ENCODE results near the gene LRRC74A.
A peak's percentile ranks its signal among the peaks of the same experiment; 100 is the strongest.
"Not testable (repeated sequence)": the region's sequence is repeated elsewhere in the genome, so short reads cannot be mapped to it uniquely, and the experiment has no call there.

The LRRC74A gene

DNA sequence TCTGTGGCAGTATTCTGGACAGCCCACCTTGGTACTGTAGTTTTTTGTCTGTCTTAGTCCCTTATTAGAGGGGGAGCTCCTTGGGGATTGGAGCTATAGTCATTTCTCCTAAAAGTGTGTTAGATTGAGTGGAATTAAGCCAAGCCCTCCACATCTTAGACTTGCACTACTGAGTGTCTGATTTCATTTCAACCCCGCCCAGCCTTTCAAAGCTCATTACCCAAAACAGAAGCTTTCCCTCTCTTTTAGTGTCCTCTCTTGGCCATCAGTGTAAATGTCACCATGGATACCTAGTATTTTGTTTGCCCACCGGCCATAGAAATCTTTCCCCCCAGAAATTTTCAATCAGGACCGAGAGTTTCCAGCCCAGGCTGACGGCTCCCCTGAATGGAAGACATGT lies 74.5 kb downstream of the LRRC74A start:
- no peak for DNase-seq

DNA sequence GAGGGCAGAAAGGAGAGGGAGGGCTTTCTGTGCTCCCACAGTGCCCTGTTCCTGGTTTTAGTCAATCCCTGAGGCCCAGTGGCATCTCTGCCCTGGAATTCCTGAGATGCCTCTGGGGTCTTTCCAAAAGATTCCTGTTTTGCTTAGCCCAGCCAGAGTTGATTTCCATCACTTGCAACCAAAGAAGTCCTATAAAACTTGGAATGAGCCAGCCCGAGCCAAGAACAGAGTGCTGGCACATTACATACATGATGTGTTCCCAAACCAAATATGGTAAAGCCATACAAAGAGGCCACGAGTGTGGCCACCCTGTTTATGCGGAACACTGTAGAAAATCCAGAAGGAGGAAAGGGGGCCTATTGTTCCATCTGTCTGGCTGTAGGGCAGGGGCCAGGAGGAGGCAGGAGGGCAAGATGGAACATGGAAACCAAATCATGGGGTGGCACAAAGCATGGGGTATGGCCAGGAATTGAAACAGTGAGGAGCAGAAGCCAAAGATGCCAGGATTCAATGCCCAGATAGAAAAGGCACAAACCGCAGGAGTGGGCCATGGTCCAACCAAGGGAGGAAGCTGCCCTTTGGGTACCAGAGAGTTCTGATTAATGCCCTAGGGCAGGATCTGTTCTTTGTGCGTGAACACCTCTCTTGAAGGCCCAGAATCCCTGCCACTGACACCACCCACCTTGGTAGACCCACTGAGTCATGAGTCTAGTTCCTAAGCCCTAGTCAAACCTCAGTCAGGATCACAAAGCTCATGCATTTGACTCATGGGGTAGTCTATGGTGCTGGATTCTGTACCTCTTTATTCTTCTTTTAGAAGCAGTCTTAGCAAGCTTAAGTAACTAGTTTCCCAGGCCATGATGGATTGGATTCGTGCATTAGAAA lies 75.2 kb downstream of the LRRC74A start:
- no peak for DNase-seq

DNA sequence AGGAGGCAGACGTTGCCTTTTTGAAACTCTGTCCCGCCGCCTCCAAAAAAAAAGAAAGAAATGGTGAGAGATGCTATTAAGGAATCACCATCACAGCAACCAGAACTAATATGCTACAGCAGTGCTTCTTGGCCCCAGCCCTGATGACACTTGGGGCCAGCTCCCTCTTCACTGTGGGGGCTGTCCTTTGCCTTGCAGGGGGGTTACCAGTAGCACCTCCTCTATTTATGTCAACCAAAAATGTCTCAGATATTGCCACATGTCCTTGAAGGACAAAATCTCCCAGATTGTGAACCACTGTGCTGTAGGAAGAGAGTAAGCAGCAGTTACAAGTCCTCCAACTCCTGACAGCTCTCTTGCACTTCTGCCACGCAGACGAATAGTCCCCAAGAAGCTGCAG lies 76.4 kb downstream of the LRRC74A start:
- no peak for DNase-seq

GRCh38 chr14:76904100-76904739 lies 78.0 kb downstream of the LRRC74A start:
- no peak for DNase-seq

DNA sequence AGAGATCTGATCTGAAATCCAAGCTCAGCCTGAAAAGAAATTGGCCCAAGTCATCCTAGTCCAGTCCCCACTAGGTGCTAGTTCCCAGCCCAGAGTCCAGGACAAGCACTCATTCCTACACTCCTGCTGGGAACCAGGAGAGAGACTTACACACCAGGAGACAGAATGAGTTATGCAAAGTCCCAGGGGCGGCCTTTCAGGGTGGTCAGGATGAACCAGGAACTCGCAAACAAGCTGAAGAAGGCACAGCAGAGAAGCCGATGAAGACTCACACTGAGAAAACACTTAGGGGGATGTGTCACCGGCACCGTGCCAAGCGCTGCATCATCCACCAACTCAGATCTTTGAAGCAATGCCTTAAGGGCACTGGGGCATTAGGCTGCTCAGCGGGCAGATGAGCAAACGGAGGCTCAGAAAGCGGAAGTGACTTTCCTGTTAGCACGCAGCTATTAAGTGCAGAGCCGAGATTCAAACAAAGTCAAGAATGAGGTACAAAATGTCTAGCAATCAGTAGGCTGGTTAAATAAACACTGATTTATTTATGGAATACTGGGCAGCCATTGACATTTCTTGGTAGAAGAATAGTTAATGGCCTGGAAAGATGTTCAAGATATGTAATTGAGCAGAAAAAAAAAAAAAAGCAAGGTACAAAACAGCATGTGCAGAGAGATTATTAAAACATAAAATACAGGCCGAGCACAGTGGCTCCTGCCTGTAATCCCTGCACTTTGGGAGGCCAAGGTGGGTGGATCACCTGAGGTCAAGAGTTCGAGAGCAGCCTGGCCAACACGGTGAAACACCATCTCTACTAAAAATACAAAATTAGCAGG lies 78.7 kb downstream of the LRRC74A start:
- peak; percentile 70 to 84 for DNase-seq

GRCh38 chr14:76908834-76909233 lies 82.6 kb downstream of the LRRC74A start:
- no peak for DNase-seq

- no peak for DNase-seq
Observed at GRCh38 chr14:76909266-76909665, 83.1 kb downstream of the LRRC74A start.

DNA sequence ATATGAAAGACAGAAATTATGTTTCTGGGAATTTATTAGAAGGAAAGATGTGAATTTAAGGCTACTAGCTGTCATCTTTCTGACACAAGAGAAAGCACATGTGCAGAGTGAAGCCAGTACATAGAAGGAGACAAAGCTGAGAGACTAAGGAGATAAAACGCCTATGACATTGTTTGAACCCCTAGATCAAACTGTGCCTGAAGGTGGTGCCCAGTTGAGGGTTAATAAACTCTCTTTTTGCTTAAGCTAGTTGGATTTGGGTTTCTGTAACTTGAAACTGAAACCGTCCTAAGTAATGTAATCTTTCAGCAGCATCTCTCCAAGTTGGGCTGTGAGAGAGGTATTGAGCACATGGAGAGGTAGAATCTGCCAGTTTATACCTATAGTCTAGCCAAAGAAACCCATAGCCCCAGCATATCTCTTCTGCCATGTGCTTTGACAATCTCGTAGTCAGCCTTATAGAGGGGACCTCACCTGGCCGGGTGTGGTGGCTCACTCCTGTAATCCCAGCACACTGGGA lies 84.2 kb downstream of the LRRC74A start:
- DNase-seq, result no peak

GRCh38 chr14:76911473-76911872 lies 85.3 kb downstream of the LRRC74A start:
- no peak for DNase-seq

- not testable (repeated sequence) for DNase-seq
Observed at GRCh38 chr14:76914533-76915081, 88.4 kb downstream of the LRRC74A start.

GRCh38 chr14:76916040-76916715 lies 90.0 kb downstream of the LRRC74A start:
- no peak for DNase-seq

GRCh38 chr14:76917158-76917596 lies 91.0 kb downstream of the LRRC74A start:
- no peak for DNase-seq

- no peak for DNase-seq
Observed at GRCh38 chr14:76917745-76918255, 91.6 kb downstream of the LRRC74A start.

GRCh38 chr14:76918256-76918781 lies 92.1 kb downstream of the LRRC74A start:
- no peak for DNase-seq

- DNase-seq, result no peak
Observed at GRCh38 chr14:76918782-76919394, 92.7 kb downstream of the LRRC74A start.
